Measurements from ENCODE around the gene OGT. TPM values are rescaled to one million over a fixed set of nuclear protein-coding genes. Genes with fewer than 3 reads are reported as not detected.

Gene OGT
- total RNA-seq, 2 experiments from 2014 or later = 354 to 358 TPM

DNA sequence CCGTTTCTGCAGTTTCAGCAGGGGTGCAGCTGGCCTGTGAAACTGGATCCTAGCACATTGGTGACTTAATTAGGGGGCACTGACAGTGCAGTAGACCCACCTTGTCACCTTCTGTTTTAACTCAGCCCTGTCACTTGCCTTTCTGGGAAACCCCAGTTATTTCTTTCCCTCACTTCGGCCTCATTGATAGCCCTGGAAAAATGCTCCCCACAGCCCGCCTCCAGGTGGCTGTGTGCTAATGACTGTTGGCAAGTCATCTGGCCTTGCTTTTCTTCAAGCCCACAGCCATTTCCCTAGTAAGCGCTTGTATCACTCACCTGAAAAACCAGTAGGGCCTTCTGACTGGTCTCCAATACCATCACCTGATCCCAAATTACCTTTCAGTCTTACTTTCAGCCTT is 82.2 kb downstream of the OGT start:
- Mint-ChIP-seq H3K27me3 (no peaks in the 10 kb centered on the region), H3K27ac (peak overlapping the region; percentile 89), H3K9me3 (no peaks in the 10 kb centered on the region), H3K36me3 (ENCODE audit: low read depth) (peaks cover 63% of the 10 kb centered on the region), H3K4me1 (ENCODE audit: low read depth) (peaks cover 44% of the 10 kb centered on the region), H3K4me3 (peak overlapping the region; percentile 93)
- DNase-seq (peak; percentile 12), ATAC-seq (no peak)
- TF ChIP-seq, protein P1, sequence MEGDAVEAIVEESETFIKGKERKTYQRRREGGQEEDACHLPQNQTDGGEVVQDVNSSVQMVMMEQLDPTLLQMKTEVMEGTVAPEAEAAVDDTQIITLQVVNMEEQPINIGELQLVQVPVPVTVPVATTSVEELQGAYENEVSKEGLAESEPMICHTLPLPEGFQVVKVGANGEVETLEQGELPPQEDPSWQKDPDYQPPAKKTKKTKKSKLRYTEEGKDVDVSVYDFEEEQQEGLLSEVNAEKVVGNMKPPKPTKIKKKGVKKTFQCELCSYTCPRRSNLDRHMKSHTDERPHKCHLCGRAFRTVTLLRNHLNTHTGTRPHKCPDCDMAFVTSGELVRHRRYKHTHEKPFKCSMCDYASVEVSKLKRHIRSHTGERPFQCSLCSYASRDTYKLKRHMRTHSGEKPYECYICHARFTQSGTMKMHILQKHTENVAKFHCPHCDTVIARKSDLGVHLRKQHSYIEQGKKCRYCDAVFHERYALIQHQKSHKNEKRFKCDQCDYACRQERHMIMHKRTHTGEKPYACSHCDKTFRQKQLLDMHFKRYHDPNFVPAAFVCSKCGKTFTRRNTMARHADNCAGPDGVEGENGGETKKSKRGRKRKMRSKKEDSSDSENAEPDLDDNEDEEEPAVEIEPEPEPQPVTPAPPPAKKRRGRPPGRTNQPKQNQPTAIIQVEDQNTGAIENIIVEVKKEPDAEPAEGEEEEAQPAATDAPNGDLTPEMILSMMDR (IDR thresholded peaks at IDR 0.05) = no peak
- intact Hi-C loops (cut with micrococcal nuclease) = loop anchor here (5.0 kb wide), 2 partner anchors 37 to 73 kb away; no protein-coding TSS in a partner anchor
- CTCF ChIA-PET = interaction anchor here (1.9 to 5.4 kb wide), 2 partner anchors 36 to 83 kb away, joined by 7 to 28 read pairs; partner anchors contain the start of gene OGT
- POLR2A ChIA-PET = interaction anchor here (0.7 to 2.7 kb wide), 7 partner anchors 9 to 82 kb away, joined by 3 to 14 read pairs (median 4); partner anchors contain the start of gene OGT

DNA sequence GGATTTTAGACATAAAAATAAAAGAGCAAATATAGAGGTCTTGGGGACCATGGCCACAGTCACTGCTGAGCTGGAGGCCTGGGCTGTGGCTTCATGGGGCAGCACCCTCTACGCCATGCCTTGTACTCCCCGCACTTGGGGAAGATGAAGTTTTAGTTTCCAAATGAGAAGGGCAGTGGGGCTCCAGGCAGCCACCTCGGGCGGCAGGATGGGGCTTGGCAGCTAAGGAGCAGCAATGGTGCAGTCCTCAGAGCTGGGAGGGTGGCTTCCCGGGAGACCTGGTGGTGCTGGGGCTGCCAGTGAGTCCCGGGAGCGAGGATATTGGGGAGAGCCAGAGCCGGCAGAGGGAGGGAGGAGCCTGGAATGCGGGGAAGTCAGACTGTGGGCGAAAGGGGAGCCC is 83.0 kb downstream of the OGT start:
- TF ChIP-seq, protein P1 (IDR thresholded peaks at IDR 0.05) = no peak
- peaks cover 50% of the 10 kb centered on the region for H3K4me1 Mint-ChIP-seq (ENCODE audit: low read depth)
- intact Hi-C loops (cut with micrococcal nuclease) = loop anchor here (5.0 kb wide), 2 partner anchors 36 to 74 kb away; no protein-coding TSS in a partner anchor
- H3K9me3 Mint-ChIP-seq = peaks cover 3% of the 10 kb centered on the region
- DNase-seq (peak; percentile 60), ATAC-seq (peak; percentile 22)
- H3K27me3 Mint-ChIP-seq = no peaks in the 10 kb centered on the region
- peak overlapping the region; percentile 89 for H3K27ac Mint-ChIP-seq
- H3K36me3 Mint-ChIP-seq (ENCODE audit: low read depth) = peaks cover 64% of the 10 kb centered on the region
- CTCF ChIA-PET = interaction anchor here (1.0 to 5.4 kb wide), 4 partner anchors 10 to 84 kb away, joined by 4 to 28 read pairs (median 8); partner anchors contain the start of gene OGT
- H3K4me3 Mint-ChIP-seq = peak overlapping the region; percentile 93
- POLR2A ChIA-PET = interaction anchor here (0.6 to 4.1 kb wide), 9 partner anchors 9 to 83 kb away, joined by 3 to 16 read pairs (median 4); partner anchors contain the start of gene OGT

DNA sequence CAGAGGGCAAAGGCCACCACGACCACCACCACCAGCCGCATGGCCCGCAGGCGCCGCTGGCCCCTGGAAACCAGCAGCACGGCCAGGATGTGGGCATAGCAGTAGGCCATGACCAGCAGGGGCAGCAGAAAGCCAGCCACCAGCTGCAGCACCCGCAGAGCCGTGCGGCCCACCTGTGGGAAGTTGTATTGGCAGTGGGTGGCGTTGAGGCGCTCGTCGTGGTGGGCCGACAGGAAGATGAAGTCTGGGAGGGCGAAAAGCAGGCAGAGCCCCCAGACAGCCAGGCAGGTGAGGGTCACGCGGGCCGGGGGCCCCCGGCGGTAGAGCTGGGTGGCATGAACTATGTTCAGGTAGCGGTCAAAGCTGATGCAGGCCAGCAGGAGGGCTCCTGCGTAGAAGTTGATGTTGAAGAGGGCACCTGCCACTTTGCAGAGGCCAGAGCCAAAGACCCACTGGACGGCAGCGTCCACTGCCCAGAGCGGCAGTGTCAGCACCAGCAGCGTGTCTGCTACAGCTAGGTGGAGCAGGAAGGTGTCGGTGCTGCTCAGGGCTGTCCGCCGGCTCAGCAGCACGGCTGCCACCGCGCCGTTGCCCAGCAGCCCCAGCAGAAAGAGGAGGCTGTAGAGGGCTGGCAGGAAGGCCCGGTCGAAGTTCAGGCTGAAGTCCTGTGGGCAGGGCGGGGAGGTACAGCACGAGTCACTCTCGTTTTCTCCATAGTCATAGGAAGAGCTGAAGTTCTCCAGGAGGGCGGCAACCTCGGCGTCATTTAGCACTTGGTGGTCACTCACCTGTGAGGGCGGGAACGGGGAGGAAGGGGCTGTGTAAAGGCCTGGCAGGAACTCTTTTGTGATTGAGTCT is 84.0 kb downstream of the OGT start:
- Mint-ChIP-seq H3K36me3 (ENCODE audit: low read depth) (peaks cover 59% of the 10 kb centered on the region), H3K4me1 (ENCODE audit: low read depth) (peaks cover 54% of the 10 kb centered on the region), H3K9me3 (peaks cover 3% of the 10 kb centered on the region), H3K27ac (peak overlapping the region; percentile 89), H3K4me3 (peak overlapping the region; percentile 93), H3K27me3 (no peaks in the 10 kb centered on the region)
- DNase-seq (peak; percentile 65), ATAC-seq (no peak)
- CTCF ChIA-PET = interaction anchor here (0.7 to 5.4 kb wide), 7 partner anchors 8 to 85 kb away, joined by 3 to 28 read pairs (median 7); partner anchors contain the start of gene OGT
- POLR2A ChIA-PET = interaction anchor here (0.7 to 4.5 kb wide), 12 partner anchors 14 to 84 kb away, joined by 3 to 30 read pairs (median 4); partner anchors contain the start of gene OGT
- TF ChIP-seq, protein P1 (IDR thresholded peaks at IDR 0.05) = no peak
- intact Hi-C loops (cut with micrococcal nuclease) = loop anchor here (5.0 kb wide), 2 partner anchors 35 to 75 kb away; no protein-coding TSS in a partner anchor

DNA sequence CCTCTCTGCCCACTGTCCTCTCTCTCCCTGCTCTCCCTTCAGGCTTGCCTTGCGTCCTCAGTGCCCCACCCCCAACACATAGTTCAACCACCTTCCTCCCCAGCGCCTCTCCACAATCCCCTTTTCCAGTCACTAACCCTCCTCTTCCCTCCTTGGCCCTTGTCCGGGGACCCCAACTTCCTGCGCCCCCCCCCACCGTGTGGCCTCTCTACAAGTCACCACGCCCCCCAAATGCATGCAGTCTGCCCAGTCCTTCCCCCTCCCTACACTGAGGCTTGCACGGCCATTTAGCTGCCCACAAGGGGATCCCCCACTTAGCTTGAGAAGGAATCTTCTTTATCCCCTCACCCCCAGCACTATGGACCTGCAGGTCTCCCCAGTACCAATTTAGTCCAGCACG is 84.8 kb downstream of the OGT start:
- Mint-ChIP-seq H3K9me3 (peaks cover 3% of the 10 kb centered on the region), H3K4me1 (ENCODE audit: low read depth) (peaks cover 60% of the 10 kb centered on the region), H3K4me3 (peak overlapping the region; percentile 93), H3K27ac (peak overlapping the region; percentile 89), H3K27me3 (no peaks in the 10 kb centered on the region), H3K36me3 (ENCODE audit: low read depth) (peaks cover 53% of the 10 kb centered on the region)
- peak; percentile 49 for DNase-seq
- TF ChIP-seq, protein P1 (IDR thresholded peaks at IDR 0.05) = no peak
- intact Hi-C loops (cut with micrococcal nuclease) = loop anchor here (5.0 kb wide), 2 partner anchors 35 to 75 kb away; no protein-coding TSS in a partner anchor
- ATAC-seq = no peak
- CTCF ChIA-PET = interaction anchor here (1.9 to 5.4 kb wide), 5 partner anchors 8 to 33 kb away, joined by 6 to 28 read pairs (median 8); no protein-coding TSS in a partner anchor
- POLR2A ChIA-PET = interaction anchor here (0.6 to 4.5 kb wide), 12 partner anchors 9 to 404 kb away, joined by 3 to 30 read pairs (median 6); partner anchors contain the start of gene OGT
